Measurements from ENCODE around the gene TMEM31.
"Not testable (repeated sequence)": the region's sequence is repeated elsewhere in the genome, so short reads cannot be mapped to it uniquely, and the experiment has no call there.

Gene TMEM31

GRCh38 chrX:103741879-103742278 is 31.2 kb downstream of the TMEM31 start:
- ChIA-PET CTCF (no interaction called here), POLR2A (no interaction called here)
- no peak overlapping the region for H3K4me3 ChIP-seq (ENCODE audit: low read depth, low read length)
- DNase-seq (ENCODE audit: low read depth, low spot score): no peak
- TF ChIP-seq, protein P1, sequence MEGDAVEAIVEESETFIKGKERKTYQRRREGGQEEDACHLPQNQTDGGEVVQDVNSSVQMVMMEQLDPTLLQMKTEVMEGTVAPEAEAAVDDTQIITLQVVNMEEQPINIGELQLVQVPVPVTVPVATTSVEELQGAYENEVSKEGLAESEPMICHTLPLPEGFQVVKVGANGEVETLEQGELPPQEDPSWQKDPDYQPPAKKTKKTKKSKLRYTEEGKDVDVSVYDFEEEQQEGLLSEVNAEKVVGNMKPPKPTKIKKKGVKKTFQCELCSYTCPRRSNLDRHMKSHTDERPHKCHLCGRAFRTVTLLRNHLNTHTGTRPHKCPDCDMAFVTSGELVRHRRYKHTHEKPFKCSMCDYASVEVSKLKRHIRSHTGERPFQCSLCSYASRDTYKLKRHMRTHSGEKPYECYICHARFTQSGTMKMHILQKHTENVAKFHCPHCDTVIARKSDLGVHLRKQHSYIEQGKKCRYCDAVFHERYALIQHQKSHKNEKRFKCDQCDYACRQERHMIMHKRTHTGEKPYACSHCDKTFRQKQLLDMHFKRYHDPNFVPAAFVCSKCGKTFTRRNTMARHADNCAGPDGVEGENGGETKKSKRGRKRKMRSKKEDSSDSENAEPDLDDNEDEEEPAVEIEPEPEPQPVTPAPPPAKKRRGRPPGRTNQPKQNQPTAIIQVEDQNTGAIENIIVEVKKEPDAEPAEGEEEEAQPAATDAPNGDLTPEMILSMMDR (IDR thresholded peaks at IDR 0.05; ENCODE audit: insufficient read depth, low read length, missing control alignments): no peak

DNA sequence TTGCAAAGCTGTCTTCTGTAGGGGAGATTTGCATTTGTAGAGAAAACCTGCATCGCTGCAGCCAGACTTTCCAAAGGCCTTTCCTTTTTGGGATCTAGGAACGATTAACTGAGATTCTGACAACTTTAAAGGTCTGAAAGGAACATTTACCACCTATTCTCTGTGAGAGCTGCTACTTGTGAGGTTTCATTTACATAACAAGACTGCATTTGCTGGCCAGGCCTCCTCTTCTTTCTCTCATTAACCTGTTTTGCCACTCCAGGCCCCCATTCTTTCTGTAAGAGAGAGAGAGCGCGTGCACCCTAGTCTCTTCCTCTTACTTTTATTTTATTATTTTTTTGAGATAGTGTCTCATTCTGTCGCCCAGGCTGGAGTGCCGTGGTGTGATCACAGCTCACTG is 31.6 kb downstream of the TMEM31 start:
- H3K4me3 ChIP-seq (ENCODE audit: low read depth, low read length): no peak overlapping the region
- DNase-seq (ENCODE audit: low read depth, low spot score): no peak
- TF ChIP-seq, protein P1 (IDR thresholded peaks at IDR 0.05; ENCODE audit: insufficient read depth, low read length, missing control alignments): no peak
- CTCF ChIA-PET: no interaction called here
- POLR2A ChIA-PET: no interaction called here

DNA sequence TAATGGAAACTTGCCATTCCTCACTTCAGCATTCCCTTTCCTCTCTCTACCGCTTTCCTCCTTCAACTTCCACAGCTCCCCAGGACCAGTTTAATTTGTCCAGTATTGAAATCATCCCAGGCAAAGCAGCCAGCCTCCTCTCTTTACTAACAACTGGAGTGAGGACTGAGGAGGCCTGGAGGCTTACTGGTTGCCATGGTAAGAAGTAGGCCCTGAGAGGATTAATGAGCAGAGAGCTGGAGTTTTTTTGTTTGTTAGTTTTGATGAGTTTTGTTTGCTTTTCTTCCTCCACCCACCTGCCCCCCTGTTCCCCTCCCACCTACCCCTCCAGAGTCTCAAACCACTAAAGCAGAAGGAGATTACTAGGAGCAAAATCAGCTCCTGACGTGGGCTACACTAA is 36.5 kb downstream of the TMEM31 start:
- DNase-seq (ENCODE audit: low read depth, low spot score): no peak
- ChIA-PET CTCF (interaction anchor here (1.2 to 1.4 kb wide), 2 partner anchors 28 to 98 kb away, joined by 3 to 4 read pairs; no protein-coding TSS in a partner anchor), POLR2A (no interaction called here)
- TF ChIP-seq, protein P1 (IDR thresholded peaks at IDR 0.05; ENCODE audit: insufficient read depth, low read length, missing control alignments): no peak
- H3K4me3 ChIP-seq (ENCODE audit: low read depth, low read length): no peak overlapping the region

DNA sequence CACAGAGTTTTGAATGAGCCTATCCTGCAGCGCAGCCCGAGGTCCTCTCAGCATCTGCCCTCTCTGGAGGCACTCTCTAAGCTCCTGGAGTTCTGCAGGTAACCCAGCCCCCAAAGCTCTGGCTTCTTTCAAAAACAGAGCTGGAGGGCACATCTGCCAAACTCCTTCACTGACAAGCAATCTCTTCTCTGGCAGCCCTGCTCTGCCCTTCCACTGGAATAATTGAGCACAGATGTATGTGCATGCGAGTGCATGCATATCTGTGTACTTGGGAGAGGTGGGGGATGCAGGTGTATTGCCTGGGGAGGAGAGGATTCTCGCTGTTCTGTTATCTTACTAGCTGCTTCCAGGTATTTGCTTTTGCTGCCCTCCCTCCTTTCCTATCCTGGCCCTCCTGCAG is 43.7 kb downstream of the TMEM31 start:
- DNase-seq (ENCODE audit: low read depth, low spot score): no peak
- TF ChIP-seq, protein P1 (IDR thresholded peaks at IDR 0.05; ENCODE audit: insufficient read depth, low read length, missing control alignments): no peak
- ChIA-PET POLR2A (no interaction called here), CTCF (no interaction called here)
- H3K4me3 ChIP-seq (ENCODE audit: low read depth, low read length): no peak overlapping the region

DNA sequence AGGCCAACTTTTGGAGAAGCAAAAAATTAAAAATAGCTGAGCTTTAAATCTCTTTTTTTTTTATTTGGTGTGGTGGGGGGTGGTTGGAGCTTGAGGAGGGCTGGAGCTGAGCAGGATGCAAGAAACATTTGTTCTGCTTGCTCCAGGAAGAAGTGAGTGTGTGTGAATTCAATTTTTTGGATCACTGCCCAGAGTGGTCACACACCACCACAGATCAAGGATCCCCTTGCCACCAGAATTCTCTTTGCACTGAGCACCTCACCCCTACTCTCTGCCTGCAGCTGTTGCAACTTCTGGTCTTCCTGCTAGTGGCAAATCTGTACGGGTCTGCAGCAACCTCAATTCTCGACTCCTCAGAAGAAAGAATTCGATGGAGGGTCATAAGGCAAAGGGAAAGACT is 46.0 kb downstream of the TMEM31 start:
- ChIA-PET CTCF (no interaction called here), POLR2A (no interaction called here)
- TF ChIP-seq, protein P1 (IDR thresholded peaks at IDR 0.05; ENCODE audit: insufficient read depth, low read length, missing control alignments): no peak

DNA sequence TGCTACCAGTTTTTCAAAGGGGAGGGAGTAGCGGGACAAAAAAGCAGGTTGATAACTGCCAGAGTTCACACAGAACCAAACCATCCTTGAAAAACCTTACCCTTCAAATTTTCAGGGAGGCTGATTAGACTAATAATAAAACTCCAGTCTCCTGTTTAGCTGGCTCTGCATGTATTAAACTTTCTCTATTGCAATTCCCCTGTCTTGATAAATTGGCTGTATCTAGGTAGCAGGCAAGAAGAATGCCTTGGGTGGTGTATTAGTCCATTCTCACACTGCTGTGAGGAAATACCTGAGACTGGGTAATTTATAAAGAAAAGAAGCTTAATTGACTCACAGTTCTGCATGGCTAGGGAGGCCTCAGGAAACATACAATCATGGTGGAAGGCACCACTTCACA is 47.8 kb downstream of the TMEM31 start:
- DNase-seq (ENCODE audit: low read depth, low spot score): no peak
- CTCF ChIA-PET: no interaction called here
- H3K4me3 ChIP-seq (ENCODE audit: low read depth, low read length): no peak overlapping the region
- TF ChIP-seq, protein P1 (IDR thresholded peaks at IDR 0.05; ENCODE audit: insufficient read depth, low read length, missing control alignments): no peak
- POLR2A ChIA-PET: no interaction called here

More for the DNA sequence above, 46.0 kb downstream of the TMEM31 start:
- DNase-seq (ENCODE audit: low read depth, low spot score): no peak
- H3K4me3 ChIP-seq (ENCODE audit: low read depth, low read length): no peak overlapping the region

DNA sequence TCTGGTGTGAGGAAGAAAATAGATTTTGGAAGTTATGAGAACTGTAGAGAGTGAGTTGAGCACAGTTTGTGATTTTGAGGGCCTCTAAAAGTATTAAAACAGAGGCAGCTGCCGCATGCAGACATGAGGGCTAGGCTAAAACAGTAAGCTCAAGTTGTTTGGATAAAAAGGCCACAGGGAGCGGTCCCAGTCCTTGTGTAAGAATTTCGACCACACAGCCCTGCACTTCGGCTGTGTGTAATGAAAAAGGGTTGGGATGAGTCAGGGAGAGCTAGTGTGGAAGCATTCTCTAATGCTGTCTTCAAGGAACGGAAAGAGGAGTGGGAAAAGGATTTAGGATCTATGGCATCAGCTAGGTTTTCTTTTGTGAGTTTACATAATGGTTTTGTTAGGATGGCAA is 52.8 kb downstream of the TMEM31 start:
- CTCF ChIA-PET; DNase-seq (ENCODE audit: low read depth, low spot score); POLR2A ChIA-PET; H3K4me3 ChIP-seq (ENCODE audit: low read depth, low read length): not testable (repeated sequence)
